NOMO-1 treated with dmso at 0.1 percent for 144 hours (cell line): Measurements from ENCODE around the gene HNRNPH2.

Source experiments
- DNase-seq: peaks from one replicate; lab custom pipeline; 2025; ENCODE audit not compliant: unreplicated experiment; lab: John Stamatoyannopoulos, UW

The HNRNPH2 gene

DNA sequence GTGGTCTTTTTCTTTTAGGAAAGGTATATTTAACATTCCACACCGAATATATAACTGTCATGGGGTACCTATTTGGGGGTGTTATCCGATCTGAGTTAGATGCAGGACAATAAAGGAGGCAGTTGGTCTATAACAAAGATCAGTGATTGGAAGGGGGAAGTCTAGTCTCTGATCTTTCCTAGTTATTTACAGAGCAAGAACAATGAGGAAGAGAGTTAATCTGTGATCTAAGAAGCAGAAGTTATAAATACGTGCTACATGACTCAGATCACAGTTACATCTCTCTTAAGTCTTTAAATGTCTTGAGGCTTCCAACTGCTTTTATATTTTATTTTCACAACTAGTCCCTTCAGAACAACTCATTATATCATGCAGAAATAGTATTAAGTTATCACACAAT is 44.0 kb downstream of the HNRNPH2 start:
- DNase-seq: no peak

DNA sequence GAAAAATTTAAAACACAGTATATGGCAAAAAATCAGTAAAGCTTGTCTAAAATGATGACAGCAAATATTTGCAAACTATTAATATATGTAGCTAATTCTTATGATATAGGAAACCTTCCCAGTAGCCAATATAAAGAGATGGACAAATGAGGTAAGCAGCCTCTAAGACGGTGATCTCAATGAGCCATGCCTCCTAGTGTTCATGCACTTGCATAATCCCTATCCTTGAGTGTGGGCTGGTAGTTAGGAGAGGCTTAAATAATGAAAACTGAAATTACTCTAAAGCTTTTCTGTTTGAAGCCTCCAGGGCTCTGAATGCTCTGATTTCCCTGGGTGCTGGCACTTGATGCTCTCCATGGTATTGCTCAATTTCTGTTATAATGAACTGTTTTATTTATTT is 52.6 kb downstream of the HNRNPH2 start:
- no peak for DNase-seq

DNA sequence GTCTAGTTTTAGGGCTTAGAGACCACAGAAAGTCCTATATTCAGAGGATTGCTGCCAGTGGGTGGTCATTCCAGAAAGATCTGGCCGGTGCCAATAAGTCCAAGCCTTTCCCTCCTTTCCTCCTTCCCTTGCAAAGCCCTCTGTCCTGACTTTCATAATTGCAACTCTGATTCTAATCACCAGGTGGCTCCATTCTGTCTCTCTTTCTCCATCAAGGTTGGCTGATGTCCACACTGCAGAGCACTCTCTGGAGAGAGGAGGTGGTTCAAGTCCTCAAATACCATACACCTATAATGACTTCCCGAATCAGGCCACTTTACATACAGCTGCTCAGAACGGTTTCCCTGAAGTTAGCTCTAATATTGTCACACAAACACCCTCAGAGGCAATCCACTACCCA is 54.9 kb downstream of the HNRNPH2 start:
- no peak for DNase-seq
